B cell (primary cell): Measurements from ENCODE around the gene ERVK3-1. TPM values are rescaled to one million over a fixed set of nuclear protein-coding genes. Genes with fewer than 3 reads are reported as not detected.

Source experiments
- ATAC-seq: fragments of 200-7000 bp; cut with Tn5 transposase; one replicate; pipeline ENCODE4 v1.10.0; 2021; ENCODE audit warnings: low read depth, mild to moderate bottlenecking, moderate number of reproducible peaks, moderate library complexity
- CTCF ChIA-PET: fragments of 350-600 bp; sonication (Branson Sonifier 250); formaldehyde crosslinking; loops from one replicate; lab custom pipeline; 2021; ENCODE audit warnings: antibody characterized with exemption, inconsistent platforms; lab: Charles Lee
- POLR2A ChIA-PET: fragments of 350-600 bp; sonication (Branson Sonifier 250); formaldehyde crosslinking; loops from one replicate; lab custom pipeline; 2021; ENCODE audit warnings: antibody characterized with exemption; lab: Charles Lee
- DNase-seq: peaks from one replicate; pipeline ENCODE4 v3.0.0; 2013
- H2AFZ ChIP-seq: 2 replicates; pipeline ENCODE4 v1.6.1; 2012; ENCODE audit warnings: mild to moderate bottlenecking, low read depth, low read length; ENCODE audit not compliant: insufficient read depth, poor library complexity, severe bottlenecking
- H3K27ac ChIP-seq, 2 donors: 1 replicate in 1 of 2; 2 replicates in 1 of 2; pipeline ENCODE4 v1.5.1; 2012 to 2013; ENCODE audit warnings: low read length in 2 of 2, mild to moderate bottlenecking in 2 of 2, moderate library complexity in 1 of 2
- H3K27me3 ChIP-seq, 4 experiments: fragments of 200-600 bp in 1 of 4; sonication (generic) in 1 of 4; replicated peaks in 1 of 4; 1 replicate in 2 of 4; 2 replicates in 2 of 4; pipeline versions ENCODE4 v1.6.1 to v1.7.0; 2013 to 2016; ENCODE audit warnings: low read length in 3 of 4, mild to moderate bottlenecking in 2 of 4, mixed read lengths in 1 of 4, moderate library complexity in 1 of 4; ENCODE audit not compliant: insufficient read depth in 4 of 4, control insufficient read depth in 3 of 4; ENCODE audit errors: control extremely low read depth in 1 of 4
- H3K36me3 ChIP-seq, 2 experiments: replicated peaks in 1 of 2; 1 replicate in 1 of 2; 2 replicates in 1 of 2; pipeline versions ENCODE4 v1.6.1 to v1.7.1; 2013; ENCODE audit warnings: low read length in 1 of 2; ENCODE audit not compliant: insufficient read depth in 2 of 2, control insufficient read depth in 1 of 2; ENCODE audit errors: control extremely low read depth in 1 of 2, extremely low read depth in 1 of 2
- H3K4me1 ChIP-seq, 2 donors: fragments of 200-600 bp in 1 of 2; sonication (generic) in 1 of 2; 1 replicate in 1 of 2; 2 replicates in 1 of 2; pipeline versions ENCODE4 v1.5.1 to v1.6.1; 2013 to 2017; ENCODE audit warnings: low read length in 2 of 2; ENCODE audit not compliant: control insufficient read depth in 2 of 2, insufficient read depth in 2 of 2
- H3K4me2 ChIP-seq: replicated peaks from 2 replicates; pipeline ENCODE3; 2012; ENCODE audit warnings: mild to moderate bottlenecking, low read depth, low read length; ENCODE audit not compliant: poor library complexity, severe bottlenecking
- H3K4me3 ChIP-seq, 5 experiments: fragments of 200-600 bp in 1 of 5; sonication (generic) in 1 of 5; 1 replicate in 3 of 5; 2 replicates in 2 of 5; pipeline versions ENCODE4 v1.5.1 to v1.7.0; 2011 to 2016; ENCODE audit warnings: low read length in 4 of 5, mild to moderate bottlenecking in 4 of 5, low read depth in 2 of 5, control low read depth in 1 of 5, moderate library complexity in 1 of 5; ENCODE audit not compliant: insufficient read depth in 1 of 5; ENCODE audit errors: control extremely low read depth in 1 of 5, extremely low read depth in 1 of 5
- H3K79me2 ChIP-seq: fragments of 200-600 bp; sonication (generic); one replicate; pipeline ENCODE4 v1.6.0; 2016; ENCODE audit warnings: low read length; ENCODE audit not compliant: control insufficient read depth, insufficient read depth
- H3K9ac ChIP-seq: fragments of 200-600 bp; sonication (generic); 2 replicates; pipeline ENCODE4 v1.6.1; 2017; ENCODE audit warnings: mild to moderate bottlenecking, low read length, moderate library complexity
- H3K9me3 ChIP-seq, 3 donors: one replicate each; pipeline versions ENCODE4 v1.6.1 to v1.7.1; 2013; ENCODE audit warnings: low read length in 2 of 3; ENCODE audit not compliant: control insufficient read depth in 2 of 3, insufficient read depth in 1 of 3; ENCODE audit errors: control extremely low read depth in 1 of 3
- H4K20me1 ChIP-seq: 2 replicates; pipeline ENCODE4 v1.6.0; 2012; ENCODE audit warnings: mild to moderate bottlenecking, low read length; ENCODE audit not compliant: insufficient read depth, control insufficient read depth, poor library complexity, severe bottlenecking
- H3K27ac Mint-ChIP-seq: one replicate; pipeline ENCODE4 v1.8.0; 2021; ENCODE audit warnings: mixed read lengths
- H3K27me3 Mint-ChIP-seq: one replicate; pipeline ENCODE4 v1.8.0; 2021; ENCODE audit warnings: mixed read lengths
- H3K4me1 Mint-ChIP-seq: one replicate; pipeline ENCODE4 v1.8.0; 2021; ENCODE audit warnings: mixed read lengths
- H3K4me3 Mint-ChIP-seq: one replicate; pipeline ENCODE4 v1.8.0; 2021; ENCODE audit warnings: mixed read lengths
- H3K9me3 Mint-ChIP-seq: one replicate; pipeline ENCODE4 v1.8.0; 2022; ENCODE audit warnings: mixed read lengths; ENCODE audit not compliant: insufficient read depth
- CTCF ChIP-seq: fragments of 200-600 bp; IDR thresholded peaks from one replicate; pipeline ENCODE4 v1.8.0; 2022; ENCODE audit warnings: antibody characterized with exemption, mild to moderate bottlenecking
- EZH2 ChIP-seq: IDR thresholded peaks from 2 replicates; pipeline ENCODE4 v1.6.1; 2012; ENCODE audit warnings: borderline replicate concordance, low read depth, mild to moderate bottlenecking, moderate library complexity, low read length; ENCODE audit not compliant: insufficient read depth, poor library complexity, severe bottlenecking
- WGBS: methylation state at CpG from one replicate; pipeline ENCODE4 v1.1.5; 2013; ENCODE audit warnings: missing lambda C conversion rate; ENCODE audit not compliant: insufficient coverage; 5-methylcytosine and 5-hydroxymethylcytosine counted together
- intact Hi-C: fragments of 100-400 bp; cut with micrococcal nuclease; formaldehyde crosslinking; loops from one replicate; pipeline ENCODE4 v1.10.0; 2022
- polyA plus RNA-seq: library from polyadenylated mRNA; depleted of rRNA; stranded (reverse); fragments of >200 nt; gene quantifications from 2 replicates; pipeline ENCODE4 v1.2.3, GENCODE V29; 2012
- total RNA-seq, 2 donors: library from RNA; stranded (reverse); fragments of 120-200 nt in 1 of 2; gene quantifications; 1 replicate in 1 of 2; 2 replicates in 1 of 2; pipeline versions ENCODE4 v1.2.3 to v1.2.4, GENCODE V29; 2013 to 2022

ERVK3-1 gene
- total and polyA plus RNA-seq, 2 donors (not counting 1 experiment from before 2014, with no cell fraction given) = 79.0 to 80.7 TPM

- peaks cover 2 to 19% of the 10 kb centered on the region in 2 experiments for H3K36me3 ChIP-seq
- no peak overlapping the region for H2AFZ ChIP-seq
- peaks cover 0 to 3% (median 0%) of the 10 kb centered on the region in 3 donors for H3K9me3 ChIP-seq
- H3K4me3 Mint-ChIP-seq = no peak overlapping the region
- intact Hi-C loops = no loop called here
- H3K4me1 ChIP-seq = peaks cover 4% of the 10 kb centered on the region in 2 donors
- H3K79me2 ChIP-seq = peaks cover 30% of the 10 kb centered on the region
- no peak overlapping the region for H3K27ac Mint-ChIP-seq
- no peaks in the 10 kb centered on the region for H3K4me1 Mint-ChIP-seq
- no CpG with 5 or more reads among the region's 1 CpG for WGBS
- H3K4me2 ChIP-seq = no peak overlapping the region
- no peaks in the 10 kb centered on the region for H3K27me3 ChIP-seq
- DNase-seq (no peak), ATAC-seq (no peak)
- no peaks in the 10 kb centered on the region for H3K9me3 Mint-ChIP-seq
- H3K27ac ChIP-seq = no peak overlapping the region
- H3K27me3 Mint-ChIP-seq = no peaks in the 10 kb centered on the region
- H3K9ac ChIP-seq = no peak overlapping the region
- ChIA-PET POLR2A (no interaction called here), CTCF (no interaction called here)
- H3K4me3 ChIP-seq = no peak overlapping the region
- TF ChIP-seq EZH2 = no peak
- TF ChIP-seq CTCF = no peak
- H4K20me1 ChIP-seq = no peaks in the 10 kb centered on the region
These were observed 27.5 kb downstream of the ERVK3-1 start for GRCh38 chr19:58332697-58333096.

- DNase-seq (no peak), ATAC-seq (no peak)
- TF ChIP-seq CTCF = no peak
- no peak for TF ChIP-seq EZH2
- ChIA-PET CTCF (interaction anchor here (0.9 kb wide), 1 partner anchor 8 kb away, joined by 3 read pairs; no protein-coding TSS in a partner anchor), POLR2A (interaction anchor here (0.6 kb wide), 1 partner anchor 130 kb away, joined by 3 read pairs; no protein-coding TSS in a partner anchor)
- Histone ChIP-seq H3K9ac (no peak overlapping the region), H3K36me3 (peaks cover 2 to 32% of the 10 kb centered on the region in 2 experiments), H3K27me3 (no peaks in the 10 kb centered on the region), H3K9me3 (peaks cover 0 to 9% (median 0%) of the 10 kb centered on the region in 3 donors), H3K4me1 (no peaks in the 10 kb centered on the region), H2AFZ (no peak overlapping the region), H3K4me3 (no peak overlapping the region), H3K4me2 (no peak overlapping the region), H3K79me2 (peaks cover 14% of the 10 kb centered on the region), H3K27ac (no peak overlapping the region), H4K20me1 (no peaks in the 10 kb centered on the region)
- Mint-ChIP-seq H3K27ac (no peak overlapping the region), H3K27me3 (no peaks in the 10 kb centered on the region), H3K4me1 (no peaks in the 10 kb centered on the region), H3K4me3 (no peak overlapping the region), H3K9me3 (no peaks in the 10 kb centered on the region)
- 94% methylated on average over 18 of the region's 19 CpGs for WGBS
- intact Hi-C loops = no loop called here
These were observed 29.6 kb downstream of the ERVK3-1 start for GRCh38 chr19:58334691-58335249.
